Activated CD4-positive, alpha-beta T cell treated with anti-CD3 and anti-CD28 coated beads, Interleukin-2, amount 50 U/mL, for 48 hours (primary cell): Measurements from ENCODE around the gene PFKFB3.
"Not testable (repeated sequence)": the region's sequence is repeated elsewhere in the genome, so short reads cannot be mapped to it uniquely, and the experiment has no call there.

Experiments used
- DNase-seq, 2 experiments: peaks; one replicate each; pipeline ENCODE4 v3.0.0-alpha.2; 2020

The PFKFB3 gene

GRCh38 chr10:6221971-6222751 is 19.4 kb downstream of the PFKFB3 start:
- no peak for DNase-seq

- DNase-seq, result no peak
These were observed 20.0 kb downstream of the PFKFB3 start for GRCh38 chr10:6222755-6223154.

GRCh38 chr10:6223981-6224380 is 21.2 kb downstream of the PFKFB3 start:
- DNase-seq, result no peak

- DNase-seq, result no peak
These were observed 22.0 kb downstream of the PFKFB3 start for GRCh38 chr10:6224781-6225180.

- DNase-seq, result no peak
These were observed 22.6 kb downstream of the PFKFB3 start for GRCh38 chr10:6225263-6225814.

- DNase-seq, result no peak
These were observed 23.5 kb downstream of the PFKFB3 start for GRCh38 chr10:6226216-6226615.

- no peak for DNase-seq
These were observed 24.6 kb downstream of the PFKFB3 start for GRCh38 chr10:6227346-6227745.

GRCh38 chr10:6228010-6228511 is 25.3 kb downstream of the PFKFB3 start:
- DNase-seq, result no peak

- DNase-seq, result no peak
These were observed 25.9 kb downstream of the PFKFB3 start for GRCh38 chr10:6228647-6229046.

GRCh38 chr10:6229290-6229689 is 26.6 kb downstream of the PFKFB3 start:
- no peak for DNase-seq

- no peak for DNase-seq
These were observed 27.0 kb downstream of the PFKFB3 start for GRCh38 chr10:6229746-6230145.

- DNase-seq, result no peak
These were observed 27.6 kb downstream of the PFKFB3 start for GRCh38 chr10:6230315-6230714.

- DNase-seq, result no peak
These were observed 28.4 kb downstream of the PFKFB3 start for GRCh38 chr10:6231146-6231545.

- DNase-seq, result no peak
These were observed 29.0 kb downstream of the PFKFB3 start for GRCh38 chr10:6231730-6232129.

GRCh38 chr10:6232225-6232807 is 29.6 kb downstream of the PFKFB3 start:
- DNase-seq, result no peak

GRCh38 chr10:6232846-6233724 is 30.4 kb downstream of the PFKFB3 start:
- DNase-seq, result no peak

- no peak for DNase-seq
These were observed 31.1 kb downstream of the PFKFB3 start for GRCh38 chr10:6233725-6234277.

- no peak for DNase-seq
These were observed 31.6 kb downstream of the PFKFB3 start for GRCh38 chr10:6234371-6234770.

- no peak for DNase-seq
These were observed 33.8 kb downstream of the PFKFB3 start for GRCh38 chr10:6236349-6237198.

- no peak for DNase-seq
These were observed 34.4 kb downstream of the PFKFB3 start for GRCh38 chr10:6237199-6237530.

- not testable (repeated sequence) for DNase-seq
These were observed 36.0 kb downstream of the PFKFB3 start for GRCh38 chr10:6238587-6239212.
